NCI-H82 treated with DMSO at 0.1 percent for 48 hours (cell line): ENCODE data around the gene MMP24OS.

Experiments used
- DNase-seq: peaks from one replicate; lab custom pipeline; 2025; ENCODE audit not compliant: unreplicated experiment; lab: John Stamatoyannopoulos, UW

Gene MMP24OS

DNA sequence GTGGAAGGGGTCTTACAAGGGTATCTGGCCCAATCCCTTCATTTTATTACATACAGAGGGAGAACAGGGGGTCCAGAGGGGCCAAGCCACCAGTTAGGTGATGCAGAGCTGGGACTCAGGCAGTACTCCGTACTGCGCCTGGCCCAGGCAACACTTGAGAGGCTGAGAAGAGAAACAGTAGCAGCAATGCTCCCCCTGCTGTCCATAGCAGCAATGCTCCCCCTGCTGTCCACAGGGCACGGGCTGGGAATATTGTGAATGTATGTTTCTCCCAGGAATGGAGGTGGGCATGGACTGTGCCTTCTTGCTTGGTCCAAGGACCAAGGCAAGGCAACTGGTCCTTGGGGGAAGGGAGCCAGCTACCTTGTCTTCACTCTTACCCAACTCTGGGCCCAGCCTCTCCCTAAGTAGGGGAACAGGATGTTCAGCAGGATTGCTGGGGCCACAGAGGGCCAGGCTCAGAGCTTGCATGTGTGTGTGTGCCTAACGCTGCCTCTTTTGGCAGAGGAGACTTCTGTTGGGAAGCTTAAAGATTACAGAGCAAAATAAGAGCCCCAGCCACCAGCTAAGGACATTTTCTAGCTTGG is 29.1 kb upstream of the MMP24OS start:
- peak; percentile 6 for DNase-seq

DNA sequence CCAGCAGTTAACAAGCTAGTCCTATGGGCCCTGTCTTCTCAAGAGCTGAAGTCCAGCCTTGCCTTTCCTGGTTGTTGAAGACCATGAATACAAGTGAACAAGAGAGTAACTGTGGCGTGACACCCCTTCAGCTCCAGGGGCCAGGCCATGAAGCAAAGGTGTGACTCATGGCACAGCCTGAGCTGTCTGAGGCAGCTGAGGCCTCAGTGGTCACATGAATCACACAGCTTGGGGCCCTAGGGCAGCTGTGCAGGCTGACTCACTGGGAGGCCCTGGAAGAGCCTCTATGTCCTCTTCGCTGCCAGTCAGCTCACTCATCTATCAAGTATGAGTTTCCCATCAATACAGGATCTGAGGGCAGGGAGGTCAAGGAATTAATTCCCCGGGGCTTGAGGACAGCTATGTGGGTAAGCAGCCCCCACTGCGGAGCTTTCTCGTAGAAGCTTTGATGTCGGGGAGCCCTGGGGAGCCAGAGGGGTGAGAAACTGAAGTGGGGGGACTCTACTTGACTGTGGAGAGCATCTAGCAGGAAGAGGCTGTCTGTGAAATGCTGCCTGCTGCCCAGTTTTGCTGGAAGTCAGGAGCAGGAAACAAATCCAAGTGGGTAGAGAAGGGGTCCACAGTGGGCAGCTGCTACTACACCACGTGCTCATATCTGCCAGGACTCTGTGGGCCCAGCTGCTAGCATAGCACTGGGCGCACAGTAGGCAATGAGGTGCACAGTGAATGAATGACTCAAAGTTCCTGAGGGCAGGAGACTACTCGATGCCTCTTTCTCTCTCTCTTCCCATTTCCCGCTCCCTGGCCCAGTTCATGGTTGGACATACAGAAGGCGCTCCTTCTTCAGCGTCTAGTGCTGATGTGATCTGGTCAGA is 28.0 kb upstream of the MMP24OS start:
- DNase-seq, result no peak

DNA sequence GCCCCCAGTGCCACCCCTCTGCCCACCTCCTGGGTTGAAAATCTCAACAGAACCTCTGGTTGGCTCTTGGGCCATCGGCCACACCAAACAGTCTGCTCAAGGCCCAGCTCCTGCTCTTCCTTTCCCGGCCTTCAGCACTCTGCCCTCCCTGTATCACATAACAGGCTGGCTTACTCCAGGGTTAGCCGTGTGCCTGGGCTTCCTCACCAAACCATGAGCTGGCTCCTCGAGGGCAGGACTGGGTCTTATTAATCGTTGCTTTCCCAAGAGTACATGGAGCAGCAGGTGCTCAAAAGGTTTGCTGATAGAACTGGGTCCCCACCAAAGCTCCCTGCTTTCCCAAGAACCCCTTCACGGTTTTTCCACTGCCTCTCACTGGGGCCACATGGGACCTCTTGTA is 27.0 kb upstream of the MMP24OS start:
- DNase-seq, result no peak

DNA sequence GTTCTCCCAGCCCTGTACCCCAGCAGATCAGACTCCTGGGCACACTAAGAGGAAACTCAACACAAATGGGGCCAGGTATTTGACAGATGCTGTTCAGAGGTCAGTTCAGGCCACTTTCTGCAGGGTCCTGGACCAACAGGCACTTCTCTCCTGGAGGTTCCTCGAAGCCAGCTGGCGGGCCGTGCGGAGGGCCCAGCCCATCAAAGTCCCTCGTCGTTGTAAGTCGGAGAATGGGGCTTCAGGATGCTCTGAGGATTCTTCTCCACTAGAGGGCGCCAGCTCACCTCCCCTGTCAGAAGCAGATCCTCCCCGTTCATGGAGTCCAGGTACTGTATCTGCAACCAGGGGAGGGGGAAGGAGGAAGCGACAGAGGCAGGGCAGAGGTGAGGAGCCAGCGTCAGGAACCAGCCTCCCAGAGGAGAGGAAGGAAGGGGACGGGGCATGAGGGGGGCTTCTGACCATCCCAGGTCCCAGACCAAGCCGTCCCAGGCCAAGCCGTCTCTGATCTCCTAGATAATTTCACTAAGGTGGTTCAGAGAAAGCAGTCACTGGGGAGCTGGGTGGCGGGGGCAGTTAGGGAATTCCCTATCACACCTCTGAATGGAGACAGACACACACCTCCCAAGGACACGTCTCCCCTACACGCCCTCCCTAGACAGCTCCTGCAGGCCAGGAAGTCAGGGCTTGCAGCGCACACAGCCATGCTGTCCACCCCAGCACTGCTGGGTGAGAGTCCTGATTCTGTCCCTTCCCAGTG is 26.0 kb upstream of the MMP24OS start:
- DNase-seq, result peak; percentile 82

DNA sequence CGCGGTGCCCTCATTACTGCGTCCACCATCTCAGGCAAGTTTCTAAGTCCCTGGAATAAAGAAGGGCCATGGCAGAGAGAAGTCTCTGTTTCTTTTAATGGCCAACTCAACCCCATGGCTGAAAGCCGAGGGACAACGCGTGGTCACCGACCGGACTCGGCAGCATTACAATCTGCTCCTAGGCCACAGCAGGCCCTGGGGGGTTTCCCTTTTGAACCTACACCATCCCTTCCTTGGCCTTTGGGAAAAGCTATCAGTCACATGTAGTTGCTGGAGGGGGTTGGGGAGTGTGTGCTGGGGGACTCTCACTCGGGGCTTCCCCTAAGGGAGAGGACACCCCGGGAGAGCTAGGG is 25.4 kb upstream of the MMP24OS start:
- DNase-seq, result no peak

DNA sequence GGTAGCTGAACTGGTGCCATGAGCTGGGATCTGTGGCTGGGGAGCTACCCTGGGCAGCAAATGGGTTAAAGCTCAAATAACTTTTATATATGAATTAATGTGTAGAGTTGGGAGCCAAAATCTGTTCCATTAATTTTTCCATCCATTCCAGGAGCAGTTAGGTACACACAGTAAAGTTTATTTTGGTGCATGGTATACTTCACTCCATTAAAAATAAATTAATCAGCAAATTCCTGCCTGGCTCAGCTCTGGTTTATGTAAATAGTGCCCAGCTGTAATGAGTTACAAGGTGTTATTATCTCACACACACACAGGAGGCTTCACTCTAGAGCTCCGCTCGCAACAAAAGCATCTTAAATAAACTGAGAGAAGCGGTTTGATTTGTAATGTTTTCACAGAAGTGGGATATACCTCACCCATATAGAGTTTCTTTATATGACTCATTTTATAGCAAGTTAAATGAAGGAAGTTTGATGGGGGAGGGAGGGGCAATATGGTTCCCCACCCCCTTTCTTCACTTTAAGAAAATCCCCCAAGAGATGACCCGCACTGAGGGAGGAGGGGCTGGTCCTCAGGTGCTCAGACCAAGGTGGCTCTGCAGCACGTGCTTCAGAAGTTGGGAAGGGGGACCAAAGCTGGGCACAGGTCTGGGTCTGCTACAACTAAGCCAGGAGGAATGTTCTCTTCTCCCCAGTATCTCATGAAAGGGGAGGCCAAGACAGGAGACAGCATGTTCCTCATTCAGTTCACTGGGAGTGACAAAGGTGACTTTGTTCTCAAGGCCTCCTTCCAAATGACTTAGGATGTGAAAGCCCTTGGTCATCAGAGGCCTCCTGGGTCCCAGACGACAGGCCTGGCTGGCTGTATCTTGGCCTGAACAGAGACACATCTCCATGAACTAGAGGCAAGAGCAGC is 24.8 kb upstream of the MMP24OS start:
- no peak for DNase-seq

DNA sequence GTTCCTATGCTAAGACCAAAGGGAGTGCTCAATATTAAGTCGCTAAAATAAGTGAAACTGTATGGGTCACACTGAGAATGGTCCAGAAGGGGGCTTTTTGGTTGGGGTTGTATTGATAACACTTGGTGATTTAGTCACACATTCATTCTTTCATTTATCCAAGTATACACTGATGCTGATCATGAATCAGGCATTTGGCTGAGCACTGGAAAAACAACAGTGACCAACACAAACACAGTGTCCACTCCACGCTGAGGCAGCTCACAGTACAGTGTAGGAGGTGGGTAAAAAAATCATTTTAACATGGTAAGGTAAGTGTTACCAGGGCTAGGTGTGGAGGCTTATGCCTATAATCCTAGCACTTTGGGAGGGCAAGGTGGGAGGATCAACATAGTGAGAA is 23.5 kb upstream of the MMP24OS start:
- no peak for DNase-seq

DNA sequence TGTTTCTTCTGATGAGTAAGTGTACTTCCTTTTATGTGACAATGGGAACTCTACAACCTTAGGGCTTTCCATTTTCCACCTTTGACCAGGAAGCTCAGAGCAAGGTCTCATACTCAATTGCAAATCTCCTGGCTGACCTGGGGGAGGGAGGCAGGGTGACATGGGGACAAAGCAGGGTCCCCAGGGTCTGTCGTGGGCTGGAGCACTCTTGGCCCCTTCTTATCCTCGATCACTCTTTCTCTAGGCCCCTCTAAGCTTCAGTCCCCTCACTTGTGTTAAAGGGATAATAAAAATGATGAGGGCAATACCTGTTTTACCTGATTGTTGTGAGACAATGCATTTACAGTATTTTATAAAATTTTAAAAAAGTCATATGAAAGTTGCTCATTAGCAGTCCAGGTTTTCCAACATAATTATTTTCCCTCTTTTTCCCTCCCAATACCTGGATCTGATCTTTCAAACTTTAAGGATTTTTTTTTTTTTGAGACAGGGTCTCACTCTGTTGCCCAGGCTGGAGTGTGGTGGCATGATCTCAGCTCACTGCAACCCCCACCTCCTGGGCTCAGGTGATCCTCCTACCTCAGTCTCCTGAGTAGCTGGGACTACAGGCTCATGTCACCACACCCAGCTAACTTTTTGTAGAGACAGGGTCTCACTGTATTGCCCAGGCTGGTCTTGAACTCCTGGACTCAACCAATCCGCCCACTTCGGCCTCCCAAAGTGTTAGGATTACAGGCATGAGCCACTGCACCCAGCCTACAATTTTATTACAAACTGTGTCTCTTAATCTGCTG is 22.7 kb upstream of the MMP24OS start:
- no peak for DNase-seq

DNA sequence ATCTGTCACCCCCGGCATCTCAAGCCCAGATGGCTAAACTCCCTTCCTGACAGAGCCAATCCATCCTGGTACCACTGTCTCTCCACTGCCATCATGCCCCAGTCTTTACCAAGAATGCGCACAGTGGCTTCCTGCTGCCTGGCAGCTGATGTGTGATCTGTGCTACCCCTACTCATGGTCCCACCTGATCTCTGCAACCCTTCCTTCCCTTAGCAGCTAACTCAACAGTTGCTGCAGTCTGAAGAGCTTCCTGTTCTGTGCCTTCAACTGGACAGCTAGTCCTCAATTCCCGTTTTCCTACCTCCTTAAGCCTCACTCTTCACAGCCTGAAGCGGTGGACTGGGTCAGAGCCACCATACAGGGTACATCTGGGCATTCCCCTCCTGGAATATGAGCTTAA is 21.9 kb upstream of the MMP24OS start:
- DNase-seq, result no peak

DNA sequence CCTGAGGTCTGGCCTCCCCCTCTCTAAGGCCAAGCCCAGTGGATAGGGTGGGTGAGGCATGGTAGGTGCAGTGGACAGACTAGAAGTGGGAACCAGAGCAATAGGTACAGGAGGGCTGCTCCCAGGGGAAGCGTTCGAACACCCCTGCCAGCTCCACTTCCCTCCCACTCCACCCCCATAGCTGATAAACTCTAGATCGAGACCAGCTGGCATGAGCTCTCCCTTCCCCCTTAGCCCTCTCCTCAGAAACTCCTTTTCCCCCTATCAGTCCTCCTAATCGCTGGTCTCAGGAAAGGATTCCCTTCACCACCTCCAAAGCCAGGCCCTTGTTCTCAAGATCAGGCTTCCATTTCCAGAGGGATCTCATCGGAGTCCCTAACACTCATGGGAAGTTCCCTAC is 20.3 kb upstream of the MMP24OS start:
- DNase-seq, result no peak

DNA sequence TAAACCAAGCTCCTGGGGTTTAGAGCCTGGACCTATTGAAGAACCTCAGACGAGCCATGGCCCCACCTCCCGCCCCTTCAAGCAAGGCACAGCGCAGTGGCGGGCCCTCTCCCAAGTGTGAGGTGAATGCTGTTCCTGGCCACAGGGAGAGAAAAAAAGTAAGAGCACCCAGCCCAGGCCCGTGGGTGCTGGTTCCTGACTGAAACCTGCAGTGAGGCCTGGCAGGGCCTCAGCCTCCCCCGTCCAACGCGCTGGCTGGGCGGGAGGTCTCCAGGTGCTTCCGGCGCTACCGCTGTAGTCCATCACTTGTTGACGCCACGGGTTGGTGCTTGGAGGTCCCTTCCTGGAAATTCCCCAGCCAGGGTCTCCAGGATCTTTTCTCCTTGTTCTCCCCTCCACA is 19.8 kb upstream of the MMP24OS start:
- DNase-seq, result no peak

DNA sequence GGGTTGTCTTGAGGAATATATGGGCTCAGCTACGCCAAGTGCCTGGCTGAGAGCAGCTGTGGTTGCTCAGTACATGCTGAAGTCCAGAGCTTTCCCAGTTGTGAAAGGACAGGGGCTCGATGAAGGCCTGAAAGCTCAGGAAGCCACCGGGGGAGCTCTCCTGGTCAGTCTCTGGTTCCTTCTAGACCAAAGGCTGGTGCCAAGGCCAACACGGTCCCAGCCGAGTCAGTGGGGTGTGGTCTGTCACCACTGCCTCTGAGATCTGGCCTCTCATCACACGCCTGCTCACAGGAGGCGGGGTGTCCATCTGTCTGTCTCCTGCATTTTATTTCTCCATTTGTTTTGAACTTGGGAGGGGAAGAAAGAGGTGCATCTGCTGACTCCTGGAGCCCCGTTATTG is 19.2 kb upstream of the MMP24OS start:
- no peak for DNase-seq

DNA sequence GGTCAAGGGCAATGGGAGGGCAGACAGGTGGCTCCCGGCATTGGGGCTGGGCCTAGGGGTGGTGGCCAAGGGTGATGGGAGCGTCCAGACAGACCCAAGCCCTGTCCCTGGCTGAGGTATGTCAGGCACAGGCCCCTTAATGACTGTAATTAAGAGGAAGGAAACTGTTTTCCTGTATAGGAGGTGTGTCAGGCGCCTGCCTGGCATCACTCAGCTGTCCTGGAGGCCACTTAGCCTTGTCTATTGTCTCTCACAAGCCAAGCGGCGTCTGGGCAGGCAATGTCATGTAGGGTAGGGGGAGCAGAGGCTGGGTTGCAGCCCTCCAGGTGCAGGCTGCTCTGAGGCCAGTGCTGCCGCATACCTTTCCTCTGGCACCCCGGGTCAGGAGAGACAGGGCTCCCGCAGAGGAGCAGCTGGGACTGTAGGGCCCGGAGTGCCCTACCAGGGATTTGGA is 18.2 kb upstream of the MMP24OS start:
- DNase-seq, result no peak

DNA sequence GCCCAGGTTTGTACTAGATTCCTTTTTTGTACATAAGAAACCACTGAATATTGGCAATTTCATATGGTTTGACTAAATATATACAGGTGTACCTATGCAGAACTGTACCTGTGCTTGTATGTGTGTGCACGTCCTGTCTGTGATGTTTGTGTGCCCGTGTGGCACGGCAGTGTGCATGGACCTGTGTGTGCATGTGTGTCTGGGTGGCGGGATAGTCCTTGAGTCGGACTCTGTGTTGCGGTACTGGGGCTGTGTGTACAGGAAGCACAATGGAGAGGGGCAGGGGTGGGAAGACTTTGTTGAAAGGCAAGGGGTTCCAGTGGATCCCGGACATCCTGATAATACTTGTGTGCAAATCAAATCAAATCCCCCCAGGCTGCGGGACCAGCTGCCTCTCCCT is 17.8 kb upstream of the MMP24OS start:
- DNase-seq, result no peak

DNA sequence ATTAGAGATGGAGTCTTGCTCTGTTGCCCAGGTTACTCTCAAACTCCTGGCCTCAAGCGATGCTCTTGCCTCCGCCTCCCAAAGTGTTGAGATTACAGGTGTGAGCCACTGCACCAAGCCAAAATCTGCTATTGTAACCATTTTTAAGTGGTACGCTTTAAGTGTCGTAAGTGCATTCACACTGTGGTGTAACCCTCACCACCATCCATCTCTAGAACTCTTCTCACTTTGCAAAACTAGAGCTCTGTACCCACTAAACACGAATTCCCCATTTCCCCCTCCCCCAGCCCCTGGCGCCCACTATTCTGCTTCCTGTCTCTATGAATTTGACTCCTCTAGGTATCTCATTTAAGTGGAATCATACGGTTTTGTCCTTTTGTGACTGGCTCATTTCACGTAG is 17.1 kb upstream of the MMP24OS start:
- no peak for DNase-seq

DNA sequence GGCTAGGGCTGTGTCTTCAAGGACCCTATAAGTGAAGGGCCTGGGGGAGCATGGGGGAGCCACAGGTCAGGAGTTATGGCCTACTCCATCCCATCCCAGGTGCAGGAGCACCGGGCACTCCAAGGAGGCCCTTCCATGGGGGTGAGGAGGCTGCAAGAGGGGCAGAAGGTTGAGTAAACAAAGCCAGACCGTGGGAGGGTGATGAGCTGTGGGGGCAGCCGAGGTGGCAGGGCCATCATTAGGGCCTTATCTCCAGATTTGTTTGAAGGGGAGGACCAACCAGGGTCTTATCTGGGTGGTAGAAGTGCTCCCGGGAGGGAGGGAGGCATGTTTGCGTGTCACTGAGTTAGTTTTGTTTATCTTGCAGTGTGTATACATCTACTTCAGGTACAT is 16.4 kb upstream of the MMP24OS start:
- DNase-seq, result no peak

DNA sequence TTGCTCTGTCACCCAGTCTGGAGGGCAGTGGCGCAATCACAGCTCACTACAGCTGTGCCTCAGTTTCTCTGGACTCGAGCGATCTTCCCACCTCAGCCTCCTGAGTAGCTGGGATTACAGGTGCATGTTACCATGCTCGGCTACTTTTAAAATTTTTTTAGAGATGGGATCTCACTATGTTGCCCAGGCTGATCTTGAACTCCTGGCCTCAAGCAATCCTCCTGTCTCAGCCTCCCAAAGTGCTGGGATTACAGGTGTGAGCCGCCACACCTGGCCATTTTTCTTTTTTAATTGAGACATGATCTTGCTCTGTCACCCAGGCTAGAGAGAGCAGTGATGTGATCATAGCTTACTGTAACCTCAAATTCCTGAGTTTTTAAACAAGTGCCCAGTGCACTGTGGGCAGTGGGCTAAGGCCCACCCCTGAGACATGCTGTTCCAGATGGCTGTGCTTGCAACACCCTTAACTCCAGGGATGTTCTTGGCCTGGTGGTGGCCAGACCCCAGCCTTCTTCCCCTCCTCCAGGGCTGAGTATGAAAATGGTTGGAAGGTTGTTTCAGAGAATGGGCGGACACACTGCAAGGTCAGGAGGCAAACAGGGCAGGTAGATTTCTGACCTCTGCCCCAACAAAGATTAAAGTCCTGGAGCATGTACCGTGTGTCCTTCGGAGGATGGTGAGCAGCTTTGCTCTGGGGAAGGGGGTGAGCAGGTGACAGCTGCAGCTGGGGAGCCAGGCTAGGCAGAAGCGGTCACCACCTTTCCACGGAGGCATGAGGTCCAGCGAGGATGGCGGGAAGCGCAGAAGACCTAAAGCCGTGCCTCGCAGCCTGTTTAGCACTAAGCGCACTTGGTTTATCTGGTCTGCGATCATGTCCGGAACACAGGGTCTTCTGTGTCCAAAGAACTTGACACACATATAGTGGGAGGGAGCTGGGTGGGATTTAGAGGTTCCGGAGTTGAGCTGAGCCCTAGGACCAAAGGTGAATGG is 15.7 kb upstream of the MMP24OS start:
- DNase-seq, result no peak

DNA sequence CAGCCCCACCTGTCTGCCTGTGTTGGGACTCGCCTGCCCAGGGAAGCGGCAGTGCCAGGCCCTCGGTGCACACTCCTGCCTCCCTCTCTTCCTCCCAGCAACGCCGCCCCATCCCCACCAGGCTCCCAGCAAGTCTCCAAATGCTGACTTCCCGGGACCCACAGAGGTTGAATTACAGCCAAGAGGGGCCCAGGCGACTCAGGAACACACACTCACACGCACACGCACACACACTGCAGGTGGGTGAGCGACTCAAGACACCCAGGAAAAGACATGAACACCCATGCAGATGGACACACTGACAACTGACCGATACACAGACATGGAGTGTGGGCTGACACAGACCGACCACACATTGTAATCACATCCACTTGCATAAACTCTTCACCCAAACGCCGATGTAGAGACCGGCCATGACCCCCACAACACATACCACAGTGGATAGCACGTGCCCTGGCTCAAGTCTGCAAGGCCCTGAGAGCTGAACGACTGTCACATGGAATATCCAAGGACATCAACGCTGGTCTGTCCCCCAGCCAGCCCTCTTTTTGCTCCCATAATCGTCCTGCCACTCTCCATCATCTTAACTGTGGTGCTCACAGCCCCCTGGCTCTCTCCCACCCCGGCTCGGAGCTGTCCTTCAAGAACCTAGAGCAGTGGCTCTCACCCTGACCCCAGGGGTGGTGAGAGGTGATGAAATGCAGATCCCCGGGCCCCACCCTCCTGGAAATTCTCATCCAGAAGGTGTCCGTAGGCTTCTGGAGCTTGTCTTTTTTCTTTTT is 14.8 kb upstream of the MMP24OS start:
- no peak for DNase-seq
